Keratinocyte (primary cell): ENCODE measurements around the gene KREMEN2. TPM values are rescaled to one million over a fixed set of nuclear protein-coding genes. Genes with fewer than 3 reads are reported as not detected.

Experiments used
- DNase-seq: peaks from one replicate; pipeline ENCODE4 v3.0.0-alpha.2; 2011; ENCODE audit warnings: low read depth, missing footprints, low spot score
- FAIRE-seq: peaks from 2 replicates; lab custom pipeline; 2011; peaks lifted over from hg19 to GRCh38; lab: Jason Lieb, UNC
- H2AFZ ChIP-seq: 2 replicates; pipeline ENCODE4 v1.6.0; 2012; ENCODE audit warnings: low read length, control low read depth, inconsistent platforms; ENCODE audit not compliant: control insufficient read depth
- H3K27ac ChIP-seq: 2 replicates; pipeline ENCODE4 v1.5.1; 2011; ENCODE audit warnings: low read length; ENCODE audit not compliant: control insufficient read depth, insufficient read depth
- H3K27me3 ChIP-seq: 3 replicates; pipeline ENCODE4 v1.6.0; 2011; ENCODE audit warnings: low read length; ENCODE audit not compliant: control insufficient read depth, insufficient read depth; ENCODE audit errors: extremely low read depth
- H3K36me3 ChIP-seq, 2 experiments: 2 replicates in 1 of 2; 3 replicates in 1 of 2; pipeline ENCODE4 v1.5.1; 2011; ENCODE audit warnings: low read length in 2 of 2, mild to moderate bottlenecking in 1 of 2; ENCODE audit not compliant: control insufficient read depth in 2 of 2, insufficient read depth in 2 of 2; ENCODE audit errors: extremely low read depth in 1 of 2
- H3K4me1 ChIP-seq: 3 replicates; pipeline ENCODE4 v1.5.1; 2011; ENCODE audit warnings: low read length; ENCODE audit not compliant: control insufficient read depth, insufficient read depth; ENCODE audit errors: extremely low read depth
- H3K4me2 ChIP-seq: 3 replicates; pipeline ENCODE4 v1.6.0; 2011; ENCODE audit warnings: low read depth, low read length; ENCODE audit not compliant: control insufficient read depth, insufficient read depth; ENCODE audit errors: extremely low read depth
- H3K4me3 ChIP-seq, 3 experiments: fragments of 200-600 bp in 1 of 3; sonication (generic) in 1 of 3; 2 replicates in 2 of 3; 3 replicates in 1 of 3; pipeline ENCODE4 v1.5.1; 2011 to 2016; ENCODE audit warnings: low read length in 3 of 3, mild to moderate bottlenecking in 3 of 3, control low read depth in 2 of 3, inconsistent platforms in 1 of 3, low read depth in 1 of 3, mixed read lengths in 1 of 3, mixed run types in 1 of 3, moderate library complexity in 1 of 3; ENCODE audit not compliant: control insufficient read depth in 2 of 3, insufficient read depth in 2 of 3; ENCODE audit errors: extremely low read depth in 1 of 3
- H3K79me2 ChIP-seq: 2 replicates; pipeline ENCODE4 v1.6.0; 2012; ENCODE audit warnings: low read length; ENCODE audit not compliant: control insufficient read depth, insufficient read depth
- H3K9ac ChIP-seq: 3 replicates; pipeline ENCODE4 v1.6.0; 2011; ENCODE audit warnings: low read length; ENCODE audit not compliant: control insufficient read depth, insufficient read depth; ENCODE audit errors: extremely low read depth
- H3K9me1 ChIP-seq: 3 replicates; pipeline ENCODE4 v1.6.0; 2011; ENCODE audit warnings: low read length; ENCODE audit not compliant: control insufficient read depth, insufficient read depth; ENCODE audit errors: extremely low read depth
- H3K9me3 ChIP-seq: 2 replicates; pipeline ENCODE4 v1.5.1; 2012; ENCODE audit warnings: low read depth, low read length; ENCODE audit not compliant: control insufficient read depth
- H4K20me1 ChIP-seq: 3 replicates; pipeline ENCODE4 v1.6.0; 2011; ENCODE audit warnings: low read length; ENCODE audit not compliant: control insufficient read depth, insufficient read depth; ENCODE audit errors: extremely low read depth
- CTCF ChIP-seq, 3 experiments: IDR thresholded peaks in 1 of 3; conservative IDR thresholded peaks in 1 of 3; optimal IDR thresholded peaks in 1 of 3; 2 replicates in 2 of 3; 3 replicates in 1 of 3; pipeline versions ENCODE3 to v1.5.1; 2011; ENCODE audit warnings: low read length in 3 of 3, mild to moderate bottlenecking in 3 of 3, moderate library complexity in 2 of 3, control low read depth in 1 of 3, inconsistent platforms in 1 of 3; ENCODE audit not compliant: insufficient read depth in 2 of 3; ENCODE audit errors: extremely low read depth in 1 of 3
- EZH2 ChIP-seq: IDR thresholded peaks from one replicate; pipeline ENCODE4 v1.6.1; 2012; ENCODE audit warnings: inconsistent platforms, mild to moderate bottlenecking, low read length, moderate library complexity
- dilution Hi-C: fragments of 300-500 bp; cut with MboI; formaldehyde crosslinking; loops from one replicate; pipeline ENCODE4 v1.7.0; 2020; ENCODE audit warnings: low sequenced_read_pairs; ENCODE audit not compliant: extremely low pct_ligation_motif_present
- polyA plus RNA-seq, 5 experiments: library from polyadenylated mRNA; depleted of rRNA in 3 of 5; stranded (reverse) in 3 of 5; stranded (forward) in 1 of 5; unstranded in 1 of 5; fragments of >200 nt; gene quantifications; 1 replicate in 1 of 5; 2 replicates in 3 of 5; 3 replicates in 1 of 5; pipeline versions ENCODE4 v1.2.1 to v1.2.3, GENCODE V29; 2011 to 2012; ENCODE audit warnings: missing spikeins in 2 of 5, low read depth in 1 of 5, low replicate concordance in 1 of 5

Gene KREMEN2
- polyA plus RNA-seq, 1 donor (not counting 4 experiments of a cell fraction or from before 2014, with no cell fraction given): 3.3 TPM

- H3K79me2 ChIP-seq: no peaks in the 10 kb centered on the region
- H3K27ac ChIP-seq: no peak overlapping the region
- H2AFZ ChIP-seq: no peak overlapping the region
- no peak overlapping the region for H3K4me3 ChIP-seq
- H3K9ac ChIP-seq: no peak overlapping the region
- no peak overlapping the region for H3K4me2 ChIP-seq
- no peak for TF ChIP-seq CTCF (optimal IDR thresholded peaks at IDR 0.05 in 1 of 3, IDR thresholded peaks at IDR 0.05 in 1 of 3, conservative IDR thresholded peaks at IDR 0.05 in 1 of 3; ENCODE audit: extremely low read depth in 1 of 3, insufficient read depth in 2 of 3, low read length in 3 of 3)
- TF ChIP-seq EZH2: no peak
- no peaks in the 10 kb centered on the region for H3K4me1 ChIP-seq
- dilution Hi-C loops: no loop called here
- H3K9me3 ChIP-seq: no peaks in the 10 kb centered on the region
- DNase-seq (no peak), FAIRE-seq (no peak)
- H3K36me3 ChIP-seq: peaks cover 5 to 14% of the 10 kb centered on the region in 2 experiments
- H3K27me3 ChIP-seq: no peaks in the 10 kb centered on the region
- no peaks in the 10 kb centered on the region for H4K20me1 ChIP-seq
- no peaks in the 10 kb centered on the region for H3K9me1 ChIP-seq
Measured at GRCh38 chr16:2946649-2947048, 17.4 kb upstream of the KREMEN2 start.

GRCh38 chr16:2948807-2949704, 15.0 kb upstream of the KREMEN2 start:
- H3K9ac ChIP-seq: no peak overlapping the region
- no peak for FAIRE-seq
- TF ChIP-seq EZH2 (no peak), CTCF (optimal IDR thresholded peaks at IDR 0.05 in 1 of 3, IDR thresholded peaks at IDR 0.05 in 1 of 3, conservative IDR thresholded peaks at IDR 0.05 in 1 of 3; ENCODE audit: extremely low read depth in 1 of 3, insufficient read depth in 2 of 3, low read length in 3 of 3) (no peak)
- H2AFZ ChIP-seq: no peak overlapping the region
- H4K20me1 ChIP-seq: no peaks in the 10 kb centered on the region
- DNase-seq: no peak
- no peak overlapping the region for H3K4me3 ChIP-seq
- no peak overlapping the region for H3K27ac ChIP-seq
- dilution Hi-C loops: no loop called here
- no peaks in the 10 kb centered on the region for H3K27me3 ChIP-seq
- peaks cover 0 to 11% of the 10 kb centered on the region in 2 experiments for H3K36me3 ChIP-seq
- no peaks in the 10 kb centered on the region for H3K9me1 ChIP-seq
- H3K79me2 ChIP-seq: no peaks in the 10 kb centered on the region
- no peaks in the 10 kb centered on the region for H3K9me3 ChIP-seq
- H3K4me2 ChIP-seq: no peak overlapping the region
- peaks cover 6% of the 10 kb centered on the region for H3K4me1 ChIP-seq
